HG03280 (cell line): ENCODE results near the gene BMPR1A.
"Not testable (repeated sequence)": the region's sequence is repeated elsewhere in the genome, so short reads cannot be mapped to it uniquely, and the experiment has no call there.

ENCODE experiments used
- ATAC-seq: cut with Tn5 transposase; IDR thresholded peaks from one replicate; pipeline ENCODE4 v1.9.1; 2021; ENCODE audit warnings: mild to moderate bottlenecking, moderate library complexity; ENCODE audit not compliant: unreplicated experiment

The BMPR1A gene

DNA sequence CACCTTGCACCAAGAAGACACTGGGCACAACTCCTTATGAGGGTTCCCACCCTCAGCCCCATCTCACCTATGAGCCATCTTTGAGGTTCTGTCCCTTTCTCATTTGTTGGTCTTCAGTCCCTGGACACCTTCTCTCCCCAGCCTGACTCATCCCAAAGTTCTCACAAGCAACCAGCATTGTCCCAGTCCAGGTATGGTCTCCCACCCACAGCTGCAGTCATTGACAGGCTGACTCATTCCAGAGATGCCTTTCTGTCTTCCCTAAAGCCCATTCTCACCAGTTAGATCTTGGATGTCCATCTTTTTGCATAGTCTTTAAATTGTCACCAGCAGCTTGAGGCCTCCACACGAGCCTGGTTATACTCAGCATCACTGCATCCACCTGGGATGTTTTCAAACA is 26.7 kb upstream of the BMPR1A start:
- ATAC-seq, result no peak

DNA sequence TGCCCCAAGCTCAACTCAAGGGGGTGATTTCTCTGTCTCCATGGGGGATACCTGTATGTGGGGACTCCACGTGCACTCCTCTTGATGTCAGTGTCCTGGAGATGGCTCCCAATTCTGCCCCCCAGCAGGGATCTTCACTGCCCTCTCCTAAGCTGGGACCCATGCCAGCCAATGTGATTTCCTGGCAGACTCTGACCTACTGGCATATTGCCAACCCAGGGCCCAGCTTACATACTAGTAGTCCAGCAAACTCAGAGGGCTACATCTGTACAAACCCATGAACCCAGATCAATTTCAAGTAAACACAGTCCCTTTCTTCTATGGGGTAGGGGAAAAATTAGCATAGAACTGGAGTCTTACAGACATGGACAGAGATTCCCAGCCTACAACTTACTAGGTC is 26.2 kb upstream of the BMPR1A start:
- ATAC-seq, result no peak

DNA sequence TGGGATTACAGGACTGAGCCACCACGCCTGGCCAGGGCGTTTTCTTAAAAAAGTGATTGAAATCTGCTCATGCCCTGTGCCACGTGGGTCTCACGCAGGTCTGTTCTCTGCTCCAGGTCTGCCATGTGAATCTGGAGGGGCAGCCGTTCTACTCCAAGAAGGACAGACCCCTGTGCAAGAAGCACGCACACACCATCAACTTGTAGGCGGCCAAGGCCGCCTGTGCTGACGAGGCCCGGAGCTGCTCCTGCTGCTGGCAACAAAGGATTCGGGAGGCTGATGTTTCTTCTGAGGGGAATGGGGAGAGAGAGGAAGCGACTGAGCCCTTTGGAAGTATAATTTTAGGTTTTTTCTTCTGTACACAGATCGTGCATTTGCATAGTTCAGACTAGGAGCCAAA is 23.6 kb upstream of the BMPR1A start:
- no peak for ATAC-seq

GRCh38 chr10:86733260-86733671 is 23.2 kb upstream of the BMPR1A start:
- ATAC-seq, result no peak

GRCh38 chr10:86734207-86734988 is 22.0 kb upstream of the BMPR1A start:
- no peak for ATAC-seq

DNA sequence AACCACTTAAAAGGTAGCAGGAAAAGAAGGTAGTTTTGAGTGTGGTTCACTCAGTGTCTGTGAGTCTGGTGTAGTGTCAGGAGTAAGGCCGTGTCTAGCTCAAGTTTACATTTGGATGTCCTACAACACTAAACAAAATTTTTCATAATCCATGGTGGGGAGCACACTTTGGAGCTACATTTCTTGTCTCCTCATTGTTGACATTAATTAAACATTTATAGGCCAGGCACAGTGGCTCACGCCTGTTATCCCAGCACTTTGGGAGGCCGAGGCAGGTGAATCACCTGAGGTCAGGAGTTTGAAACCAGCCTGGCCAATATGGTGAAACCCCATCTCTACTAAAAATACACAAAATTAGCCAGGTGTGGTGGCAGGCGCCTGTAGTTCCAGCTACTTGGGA is 21.1 kb upstream of the BMPR1A start:
- ATAC-seq, result not testable (repeated sequence)

- no peak for ATAC-seq
Observed at GRCh38 chr10:86742230-86742629, 14.2 kb upstream of the BMPR1A start.

- no peak for ATAC-seq
Observed at GRCh38 chr10:86744067-86744725, 12.2 kb upstream of the BMPR1A start.

- ATAC-seq, result no peak
Observed at GRCh38 chr10:86747796-86748581, 8.4 kb upstream of the BMPR1A start.

- no peak for ATAC-seq
Observed at GRCh38 chr10:86749854-86750253, 6.6 kb upstream of the BMPR1A start.

DNA sequence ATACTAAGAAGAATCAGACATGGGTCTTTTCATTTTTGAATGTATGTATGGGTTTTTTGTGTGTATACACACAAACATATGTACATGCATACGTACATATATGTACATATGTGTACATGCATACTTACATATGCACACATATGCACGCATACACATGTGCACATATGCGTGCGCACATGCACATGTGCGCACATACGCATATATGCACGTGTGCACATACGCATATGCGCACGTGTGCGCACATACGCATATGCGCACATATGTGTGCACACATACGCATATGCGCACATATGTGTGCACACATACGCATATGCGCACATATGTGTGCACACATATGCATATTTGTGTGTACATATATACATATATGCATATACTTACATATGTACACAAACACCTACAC is 4.9 kb upstream of the BMPR1A start:
- no peak for ATAC-seq

DNA sequence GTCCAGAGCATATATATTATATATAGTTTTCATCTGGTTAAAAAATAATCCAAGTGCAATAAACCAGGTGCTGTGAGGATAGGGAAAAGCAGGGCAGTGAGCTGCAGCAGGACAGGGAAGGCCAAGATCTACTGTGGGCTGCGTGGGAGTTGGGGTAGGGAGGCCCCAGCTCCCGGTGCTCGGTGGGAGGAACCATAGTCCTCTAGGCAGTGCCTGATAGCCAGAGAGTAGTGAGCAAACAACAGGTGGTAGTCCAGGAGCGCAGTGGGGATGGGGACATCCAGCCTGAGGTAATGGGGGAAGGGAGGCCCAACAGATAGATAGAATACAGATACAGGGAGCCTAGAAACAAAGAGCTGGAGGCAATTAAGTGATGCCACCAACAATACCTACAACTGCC is 4.1 kb upstream of the BMPR1A start:
- ATAC-seq, result no peak

GRCh38 chr10:86753051-86753450 is 3.4 kb upstream of the BMPR1A start:
- ATAC-seq, result no peak

- no peak for ATAC-seq
Observed at GRCh38 chr10:86753638-86754434, 2.6 kb upstream of the BMPR1A start.

DNA sequence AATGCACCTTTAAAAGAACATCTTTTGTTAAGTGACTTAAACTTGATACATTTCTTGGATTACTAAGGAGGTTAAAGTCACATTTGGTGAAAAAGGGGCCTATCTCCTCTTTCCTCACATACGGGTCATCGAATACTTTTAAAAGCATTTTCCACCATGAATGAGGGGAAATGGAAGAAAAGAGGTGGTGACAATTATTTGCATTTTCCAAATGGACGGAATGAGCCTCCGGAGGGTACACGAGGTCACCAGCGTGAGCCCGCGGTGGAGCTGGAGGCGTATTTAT is 1.0 kb upstream of the BMPR1A start:
- ATAC-seq, result no peak

GRCh38 chr10:86755740-86756510 is 494 bp upstream of the BMPR1A start:
- peak; percentile 89 for ATAC-seq

- no peak for ATAC-seq
Observed at GRCh38 chr10:86757113-86757972, 924 bp downstream of the BMPR1A start.

DNA sequence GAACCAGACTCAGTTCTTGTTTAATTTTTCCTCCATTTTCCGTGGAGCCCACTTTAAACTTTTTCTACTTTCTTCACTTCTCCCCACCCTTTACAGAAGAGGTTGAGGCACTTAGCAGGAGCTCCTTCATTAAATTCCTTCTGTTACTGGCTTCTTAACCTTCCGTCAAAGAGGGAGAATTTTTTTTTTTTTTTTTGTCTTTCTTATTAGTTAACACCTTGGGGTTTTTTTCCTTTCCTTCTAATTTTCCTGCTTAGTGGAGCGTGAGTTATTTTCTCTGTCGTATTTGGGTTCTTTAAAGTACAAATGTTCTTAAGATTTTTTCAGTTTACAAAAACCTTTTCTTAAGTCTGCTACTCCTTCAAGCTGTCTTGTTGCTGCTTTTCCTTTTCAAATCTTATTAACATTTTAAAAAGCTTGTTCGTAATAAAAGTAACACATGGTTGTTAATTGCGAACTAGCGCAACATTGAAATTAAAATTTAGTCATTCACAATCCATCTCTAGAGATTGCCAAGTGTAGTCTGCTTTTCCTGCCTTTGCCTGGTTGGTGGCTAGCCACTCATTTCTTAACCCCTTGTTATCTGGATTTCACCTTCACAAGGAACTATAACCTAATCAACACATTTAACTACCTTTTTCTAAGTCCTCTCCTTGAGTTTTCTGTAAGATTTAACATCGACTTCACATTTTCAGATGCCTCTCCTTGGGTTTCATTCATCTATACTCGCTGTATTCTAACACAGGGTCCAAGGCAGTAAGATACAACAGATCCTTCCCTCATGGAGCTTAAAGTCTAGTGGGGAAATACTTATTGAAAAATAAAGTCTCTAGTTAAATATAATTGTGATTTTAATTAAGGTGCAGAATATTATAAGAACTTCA is 2.0 kb downstream of the BMPR1A start:
- ATAC-seq, result no peak
